HG03469 (cell line): ENCODE results near the gene GUCA1A.
"Not testable (repeated sequence)": the region's sequence is repeated elsewhere in the genome, so short reads cannot be mapped to it uniquely, and the experiment has no call there.

Experiments used
- ATAC-seq: cut with Tn5 transposase; IDR thresholded peaks from one replicate; pipeline ENCODE4 v1.9.1; 2021; ENCODE audit warnings: mild to moderate bottlenecking, moderate library complexity, moderate number of reproducible peaks; ENCODE audit not compliant: unreplicated experiment

The GUCA1A gene

DNA sequence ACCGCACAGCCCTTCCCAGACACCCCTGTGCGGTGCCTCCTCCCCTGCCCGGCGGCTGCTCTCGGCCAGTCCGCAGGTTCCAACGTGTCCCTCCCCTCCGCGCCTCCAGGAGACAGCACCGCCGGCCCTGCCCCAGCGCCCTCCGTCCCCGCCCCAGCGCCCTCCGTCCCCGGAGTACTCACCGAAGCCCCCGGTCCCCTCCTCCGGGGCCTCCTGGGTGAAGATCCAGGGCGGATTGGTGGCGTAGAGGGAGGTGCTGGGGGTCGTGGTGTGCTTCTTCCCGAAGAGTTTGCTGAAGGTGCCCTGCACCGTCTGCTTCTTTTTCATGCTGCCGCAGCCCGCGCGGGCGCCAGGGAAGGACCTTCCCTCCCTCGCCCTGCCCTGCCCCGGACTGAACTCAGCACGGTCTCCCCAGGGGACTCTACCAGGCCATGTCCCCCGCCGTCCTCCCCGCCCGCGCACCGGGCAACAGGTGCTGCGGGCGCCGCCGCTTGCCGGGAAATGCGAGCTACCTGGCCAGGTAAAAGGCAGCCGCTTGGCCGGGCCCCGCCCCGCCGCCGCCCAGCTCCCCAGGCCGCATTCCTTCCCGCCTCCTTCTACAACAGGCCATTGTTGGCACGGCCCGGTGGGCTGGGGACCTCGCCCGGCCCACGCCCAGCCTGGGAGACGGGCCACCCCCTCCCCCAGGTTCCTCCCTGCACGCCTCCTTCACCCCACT, 30.9 kb upstream of the GUCA1A start, which contains the start of gene C6orf132:
Gene C6orf132 (minus strand): TSS at position 503 of the 718 bp plus-strand sequence. CDS start 176 bp downstream, at position 327.
- ATAC-seq, result no peak

- no peak for ATAC-seq
Measured at GRCh38 chr6:42147138-42147562, 26.0 kb upstream of the GUCA1A start.

DNA sequence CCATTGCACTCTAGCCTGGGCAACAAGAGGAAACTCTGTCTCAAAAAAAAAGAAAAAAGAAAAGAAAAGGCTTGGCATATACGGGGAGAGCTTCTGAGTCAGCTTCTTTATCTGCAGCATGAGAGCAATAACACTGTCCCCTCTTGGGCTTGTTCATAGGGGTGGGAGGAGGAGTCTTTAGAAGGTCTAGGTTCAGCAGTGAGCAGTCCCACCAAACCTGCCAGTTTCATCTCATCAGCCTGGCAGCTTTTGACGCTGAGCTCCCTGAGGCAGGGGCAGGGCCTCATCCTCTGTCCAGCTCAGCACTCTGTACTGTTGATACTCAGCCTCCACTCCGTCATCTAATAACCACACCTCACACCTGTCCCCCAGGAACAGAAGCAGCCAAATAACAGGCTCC, 25.1 kb upstream of the GUCA1A start:
- no peak for ATAC-seq

- no peak for ATAC-seq
Measured at GRCh38 chr6:42150254-42150653, 22.9 kb upstream of the GUCA1A start.

DNA sequence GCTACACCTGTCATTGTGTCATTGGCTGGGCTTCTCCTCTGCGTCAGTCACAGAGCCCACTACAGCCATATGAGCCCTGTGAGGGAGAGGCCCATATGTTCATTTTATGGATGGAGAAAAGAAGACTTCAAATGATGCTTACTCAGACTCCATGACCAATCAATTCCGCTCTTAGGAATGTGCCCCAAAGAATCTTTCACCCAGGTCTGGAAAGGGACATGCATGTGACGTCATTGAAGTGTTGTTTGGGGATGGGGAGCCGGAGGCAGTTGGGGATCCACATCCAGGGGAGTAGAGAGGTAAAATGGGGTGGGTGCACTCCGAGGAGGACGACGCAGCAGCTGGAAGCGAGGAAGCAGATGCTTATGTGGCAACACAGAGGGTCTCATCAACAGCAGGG, 21.1 kb upstream of the GUCA1A start:
- ATAC-seq, result no peak

DNA sequence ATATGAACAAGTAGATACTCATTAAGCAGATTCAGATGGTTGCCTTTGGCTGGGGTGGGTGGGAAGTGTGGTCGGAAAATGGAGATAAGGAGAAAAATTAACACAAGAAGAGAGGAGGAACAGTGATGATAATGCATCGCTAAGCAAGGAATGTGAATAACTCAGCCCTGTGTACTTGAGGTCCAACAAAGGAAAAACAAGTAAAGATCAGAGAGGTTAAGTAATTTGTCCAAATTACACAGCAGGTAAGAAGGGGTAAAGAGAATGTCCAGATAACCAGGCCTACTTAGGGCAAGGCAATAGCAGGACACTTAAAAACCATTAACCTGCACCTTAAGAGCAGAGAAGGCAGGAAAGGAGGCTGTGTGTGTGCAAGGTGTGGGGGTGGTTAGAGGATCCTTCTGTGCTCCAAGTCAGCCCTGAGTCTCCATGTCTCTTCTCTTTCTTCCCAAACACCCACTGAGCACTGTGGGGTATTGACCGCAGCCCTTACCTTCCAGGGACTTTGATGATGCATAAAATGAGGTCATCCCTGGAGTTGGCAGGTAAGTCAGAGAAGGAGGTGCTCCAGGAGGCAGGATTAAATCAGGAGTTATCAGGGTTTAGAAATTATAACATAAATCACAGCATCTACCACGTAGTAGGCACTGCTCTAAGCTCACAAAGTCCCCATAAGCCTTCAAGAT, 20.5 kb upstream of the GUCA1A start:
- not testable (repeated sequence) for ATAC-seq

DNA sequence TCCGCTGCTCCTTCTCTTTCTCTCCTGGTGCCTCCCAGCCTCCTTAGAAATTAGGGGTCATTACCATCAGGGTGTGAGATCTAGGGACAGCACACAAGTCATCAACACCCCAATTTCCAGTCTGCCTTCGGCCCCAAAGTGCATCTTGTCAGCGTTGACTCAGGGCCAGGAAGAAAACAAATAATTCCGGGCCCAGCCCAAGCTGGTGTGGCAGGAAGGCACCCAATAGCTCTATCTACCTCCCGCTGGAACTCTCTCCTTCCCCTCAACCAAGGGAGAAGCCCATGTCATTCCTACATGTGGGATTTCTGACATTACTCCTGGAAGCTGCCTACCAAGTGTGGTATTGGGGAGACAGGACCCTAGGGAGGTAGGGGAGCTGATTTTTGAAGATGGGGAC, 19.2 kb upstream of the GUCA1A start:
- no peak for ATAC-seq

DNA sequence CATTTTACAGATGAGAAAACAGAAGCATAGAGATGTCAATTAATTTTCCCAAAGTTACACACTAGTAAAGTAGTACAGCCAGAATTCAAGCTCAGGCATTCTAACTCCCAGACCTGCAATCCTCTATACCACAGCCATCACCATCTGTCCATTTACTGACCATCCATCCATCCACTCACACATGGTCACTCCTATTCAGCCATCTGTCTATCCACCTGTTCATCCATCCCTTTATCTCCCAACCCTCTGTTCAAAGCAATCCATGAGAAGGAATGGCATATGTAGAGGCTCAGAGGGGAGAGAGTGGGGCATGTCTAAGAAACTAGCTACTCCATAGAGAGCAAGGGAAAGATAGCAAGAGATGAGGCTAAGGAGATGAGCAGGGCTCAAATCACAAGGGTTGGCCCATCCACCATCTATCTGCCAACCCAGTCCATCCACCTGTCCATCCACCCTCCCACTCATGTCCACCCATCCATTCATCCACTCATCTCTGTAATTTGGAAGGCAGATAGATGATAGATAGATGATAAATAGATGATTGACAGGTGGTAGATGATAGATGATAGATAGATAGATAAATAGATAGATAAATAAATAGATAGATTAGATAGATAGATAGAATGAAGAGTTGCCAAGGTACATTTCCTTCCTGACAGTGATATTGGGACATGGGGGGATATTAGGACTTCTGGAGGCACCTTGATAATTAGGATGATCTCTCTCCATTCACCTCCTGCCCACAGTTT, 18.5 kb upstream of the GUCA1A start:
- ATAC-seq, result no peak

DNA sequence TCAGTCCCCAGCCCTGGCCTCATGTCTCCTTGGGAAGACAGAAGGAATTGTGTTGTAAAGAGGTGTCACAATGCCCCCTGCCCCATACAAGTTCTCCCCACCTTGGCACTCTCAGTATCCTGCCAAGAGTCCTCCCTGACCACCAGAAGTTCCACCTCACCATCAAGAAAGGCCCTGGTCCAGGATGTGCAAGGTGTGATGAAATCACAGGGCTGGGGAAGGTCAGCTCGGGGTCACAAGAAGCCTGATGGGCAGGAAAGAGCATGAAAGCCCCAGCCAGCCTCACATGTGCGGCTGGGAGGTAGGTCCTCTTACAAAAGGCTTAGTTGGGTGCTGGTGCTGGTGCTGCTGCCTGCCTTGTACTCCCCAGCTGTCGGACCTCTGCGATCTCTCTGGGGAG, 17.9 kb upstream of the GUCA1A start:
- no peak for ATAC-seq

GRCh38 chr6:42156638-42157037, 16.5 kb upstream of the GUCA1A start:
- ATAC-seq, result no peak

- no peak for ATAC-seq
Measured at GRCh38 chr6:42158011-42158410, 15.2 kb upstream of the GUCA1A start.

DNA sequence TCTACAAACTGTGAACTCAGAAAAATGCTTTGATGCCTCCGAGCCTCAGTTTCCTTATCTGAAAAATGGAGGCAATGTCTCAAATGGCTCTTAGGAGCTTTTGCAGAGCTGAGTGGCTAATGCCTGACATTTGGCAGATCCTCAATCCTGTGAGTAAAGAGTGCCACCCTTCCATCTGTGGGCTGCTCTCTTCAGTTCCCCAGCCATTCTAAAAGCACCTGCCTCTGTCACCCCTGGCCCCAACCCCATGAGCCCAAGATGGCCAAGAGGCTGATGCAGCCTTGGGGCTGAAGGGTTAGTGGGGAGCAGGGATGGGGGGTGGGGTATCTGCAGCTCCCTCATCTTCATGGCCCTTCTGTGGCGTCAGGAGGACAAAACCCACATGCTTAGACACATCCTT, 14.5 kb upstream of the GUCA1A start:
- ATAC-seq, result no peak

- no peak for ATAC-seq
Measured at GRCh38 chr6:42159431-42160024, 13.6 kb upstream of the GUCA1A start.

- ATAC-seq, result no peak
Measured at GRCh38 chr6:42162384-42162783, 10.8 kb upstream of the GUCA1A start.

- ATAC-seq, result no peak
Measured at GRCh38 chr6:42162812-42163211, 10.4 kb upstream of the GUCA1A start.

- no peak for ATAC-seq
Measured at GRCh38 chr6:42163981-42164380, 9.2 kb upstream of the GUCA1A start.

DNA sequence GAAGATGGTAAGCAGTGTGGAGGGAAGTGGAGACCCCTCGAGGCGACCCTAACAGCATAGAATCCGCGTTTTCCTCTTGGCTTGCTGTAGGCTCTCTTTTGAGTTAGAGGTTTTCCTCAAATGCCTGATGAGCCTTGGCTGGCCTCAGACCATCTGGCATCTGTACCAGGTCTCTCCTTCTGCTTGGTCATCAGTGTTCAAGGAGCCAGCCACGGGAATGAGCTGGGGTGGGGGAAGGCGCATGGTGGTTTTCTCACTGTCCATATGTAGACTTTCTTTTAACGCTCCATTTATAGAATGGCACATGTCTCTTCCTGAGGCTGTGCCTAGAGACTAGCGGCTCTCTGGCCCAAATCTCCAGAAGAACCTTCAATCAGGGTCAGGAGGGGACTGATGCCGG, 8.1 kb upstream of the GUCA1A start:
- ATAC-seq, result no peak

GRCh38 chr6:42166444-42167141, 6.6 kb upstream of the GUCA1A start:
- no peak for ATAC-seq

DNA sequence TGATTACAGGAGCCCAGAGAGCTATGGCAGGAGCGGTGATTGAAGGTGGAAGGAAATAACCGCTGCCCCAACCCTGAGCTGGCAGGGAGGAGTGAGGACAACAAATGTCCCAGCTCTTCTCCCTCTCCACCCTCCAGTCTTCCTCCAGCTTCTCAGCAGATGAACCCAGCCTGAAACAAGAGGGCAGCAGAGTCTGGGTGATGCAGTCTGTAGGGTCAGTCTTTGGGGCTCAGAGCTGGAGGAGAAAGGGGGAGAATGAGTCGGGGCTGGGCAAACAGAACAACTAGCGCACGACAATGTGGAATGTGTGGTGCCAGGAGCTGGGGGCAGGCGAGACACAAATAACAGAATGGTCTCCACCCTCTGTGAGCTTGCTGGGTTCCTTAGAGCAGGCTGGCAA, 4.5 kb upstream of the GUCA1A start:
- no peak for ATAC-seq

GRCh38 chr6:42169780-42170179, 3.4 kb upstream of the GUCA1A start:
- ATAC-seq, result not testable (repeated sequence)
